HFF-Myc (cell line): ENCODE measurements around the gene EYS.
A peak's percentile ranks its signal among the peaks of the same experiment; 100 is the strongest.

Experiments
- DNase-seq: peaks from one replicate; pipeline ENCODE4 v3.0.0-alpha.2; 2011; ENCODE audit warnings: low read depth; ENCODE audit errors: extremely low read depth
- H3K4me3 ChIP-seq: replicated peaks from 2 replicates; pipeline ENCODE4 v1.5.1; 2011; ENCODE audit warnings: low read depth, mild to moderate bottlenecking, control low read depth, low read length
- CTCF ChIP-seq: IDR thresholded peaks from 2 replicates; pipeline ENCODE4 v1.5.1; 2012; ENCODE audit warnings: mild to moderate bottlenecking, low read depth, low read length, control low read depth; ENCODE audit errors: missing control alignments

Gene EYS

GRCh38 chr6:64376394-64376793 is 1330.6 kb downstream of the EYS start:
- no peak for TF ChIP-seq CTCF
- no peak for DNase-seq

GRCh38 chr6:64357430-64357829 is 1349.6 kb downstream of the EYS start:
- DNase-seq = no peak
- TF ChIP-seq CTCF = no peak
- H3K4me3 ChIP-seq = no peak overlapping the region

More at GRCh38 chr6:64376394-64376793, 1330.6 kb downstream of the EYS start:
- no peak overlapping the region for H3K4me3 ChIP-seq

DNA sequence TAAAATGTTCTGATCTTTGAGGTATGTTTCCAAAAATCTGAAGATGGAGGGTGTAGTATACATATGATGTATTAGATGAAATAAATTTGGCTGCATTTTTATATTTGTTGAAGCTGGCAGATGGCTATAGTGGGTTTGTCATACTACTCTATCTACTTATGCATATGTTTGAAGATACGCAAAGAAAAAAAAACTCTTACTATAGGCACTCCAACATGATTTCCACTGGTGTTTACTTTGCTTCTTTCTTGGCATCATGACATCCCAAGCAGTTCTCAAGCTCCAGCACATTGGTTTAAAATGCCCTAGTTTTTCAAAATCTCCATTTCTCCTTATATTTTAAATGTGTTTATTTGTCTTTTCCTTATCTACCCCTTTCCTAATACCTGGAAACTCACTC is 1359.6 kb downstream of the EYS start:
- H3K4me3 ChIP-seq = no peak overlapping the region
- no peak for TF ChIP-seq CTCF
- no peak for DNase-seq

DNA sequence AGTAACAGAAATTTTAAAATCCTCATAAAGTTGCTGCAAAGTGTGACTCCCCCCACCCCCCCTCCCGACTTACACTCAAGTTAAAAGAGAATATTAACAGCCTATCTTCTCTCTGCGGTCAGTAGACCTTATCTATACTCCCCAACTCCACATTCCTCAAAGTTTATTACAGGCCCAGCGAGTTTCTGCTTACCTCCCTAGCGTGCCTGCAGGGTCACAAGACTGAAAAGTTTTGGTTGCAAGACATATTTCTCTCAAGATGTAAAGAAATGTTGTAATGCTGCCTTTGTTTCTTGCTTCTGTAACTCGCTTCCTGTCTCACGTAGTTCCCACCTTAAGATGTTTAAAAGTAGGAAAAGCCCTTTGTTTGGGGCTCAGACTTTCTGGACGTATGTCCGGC is 1371.8 kb downstream of the EYS start:
- DNase-seq = no peak
- no peak for TF ChIP-seq CTCF
- H3K4me3 ChIP-seq = no peak overlapping the region

GRCh38 chr6:64334636-64335035 is 1372.4 kb downstream of the EYS start:
- no peak overlapping the region for H3K4me3 ChIP-seq
- no peak for TF ChIP-seq CTCF
- DNase-seq = no peak

DNA sequence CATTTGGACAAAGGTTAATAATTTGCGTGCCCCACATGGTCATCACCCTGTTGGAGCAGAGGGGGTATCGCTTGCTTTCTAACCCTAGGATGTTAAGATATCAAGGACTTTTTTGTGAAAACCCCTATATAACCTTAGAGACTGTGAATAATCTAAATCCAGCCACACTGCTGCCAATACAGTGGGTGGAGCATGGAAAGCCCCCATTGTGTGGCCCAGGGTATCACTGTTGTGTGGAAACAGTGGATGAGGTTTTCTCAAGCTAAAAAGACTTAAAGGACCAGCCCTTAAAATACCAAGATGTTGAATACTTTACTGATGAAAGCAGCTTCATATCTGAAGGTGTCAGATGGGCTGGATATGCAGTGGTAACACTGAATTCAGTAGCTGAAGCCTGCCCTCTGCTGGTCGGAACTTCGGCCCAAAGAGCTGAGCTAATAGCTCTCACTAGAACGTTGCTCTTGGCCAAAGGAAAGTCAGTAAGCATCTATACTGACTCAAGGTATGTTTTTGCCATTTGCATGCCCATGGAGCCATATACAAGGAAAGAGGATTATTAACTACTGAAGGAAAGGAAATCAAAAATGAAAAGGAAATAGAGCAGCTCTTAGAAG is 1376.2 kb downstream of the EYS start:
- no peak overlapping the region for H3K4me3 ChIP-seq
- no peak for DNase-seq
- TF ChIP-seq CTCF = peak; percentile 35

DNA sequence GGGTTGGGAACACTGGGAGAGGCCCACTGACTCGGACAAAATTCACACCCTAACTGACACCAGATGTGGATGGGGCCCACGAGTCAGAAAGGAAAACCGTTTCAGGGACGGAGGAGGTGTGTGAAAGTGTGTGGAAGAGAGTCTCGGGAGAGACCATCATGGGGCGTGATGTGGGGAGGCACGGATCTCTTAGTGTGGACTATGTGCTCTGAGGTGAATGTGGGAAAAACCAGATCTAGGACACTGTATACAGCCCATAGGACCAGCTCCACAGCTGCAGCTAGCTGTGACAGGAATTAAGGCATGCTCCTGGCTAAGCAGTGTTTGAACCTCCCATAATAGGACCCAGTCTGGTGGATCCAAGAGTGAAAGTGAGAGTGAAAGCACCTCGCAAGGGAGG is 1380.1 kb downstream of the EYS start:
- no peak for TF ChIP-seq CTCF
- no peak overlapping the region for H3K4me3 ChIP-seq
- no peak for DNase-seq
